ELF-1 (cell line): ENCODE measurements around the gene QSOX1.
A peak's percentile ranks its signal among the peaks of the same experiment; 100 is the strongest.
"Not testable (repeated sequence)": the region's sequence is repeated elsewhere in the genome, so short reads cannot be mapped to it uniquely, and the experiment has no call there.

Source experiments
- DNase-seq: peaks from one replicate; pipeline ENCODE4 v3.0.0-alpha.2; 2016; ENCODE audit warnings: low read depth, low spot score

Gene QSOX1

GRCh38 chr1:180154325-180155181 is at the start of gene QSOX1:
Gene QSOX1, plus strand, starts transcription at chr1:180154869. Its CDS starts 39 bp downstream, at chr1:180154908.
- DNase-seq, result peak; percentile 85

GRCh38 chr1:180112091-180112490 is 42.6 kb upstream of the QSOX1 start:
- DNase-seq, result no peak

- DNase-seq, result no peak
Measured at GRCh38 chr1:180112984-180113647, 41.6 kb upstream of the QSOX1 start.

GRCh38 chr1:180114396-180114945 is 40.2 kb upstream of the QSOX1 start:
- no peak for DNase-seq

GRCh38 chr1:180116964-180117763 is 37.5 kb upstream of the QSOX1 start:
- peak; percentile 39 for DNase-seq

GRCh38 chr1:180117764-180118116 is 36.9 kb upstream of the QSOX1 start:
- DNase-seq, result peak; percentile 11

- no peak for DNase-seq
Measured at GRCh38 chr1:180119837-180120236, 34.8 kb upstream of the QSOX1 start.

- DNase-seq, result no peak
Measured at GRCh38 chr1:180123463-180123936, 31.2 kb upstream of the QSOX1 start.

GRCh38 chr1:180130651-180131050 is 24.0 kb upstream of the QSOX1 start:
- no peak for DNase-seq

GRCh38 chr1:180131510-180131909 is 23.2 kb upstream of the QSOX1 start:
- no peak for DNase-seq

GRCh38 chr1:180133193-180133592 is 21.5 kb upstream of the QSOX1 start:
- no peak for DNase-seq

GRCh38 chr1:180133688-180134087 is 21.0 kb upstream of the QSOX1 start:
- not testable (repeated sequence) for DNase-seq

GRCh38 chr1:180135535-180135934 is 19.1 kb upstream of the QSOX1 start:
- DNase-seq, result no peak

- no peak for DNase-seq
Measured at GRCh38 chr1:180136331-180136967, 18.2 kb upstream of the QSOX1 start.

GRCh38 chr1:180136968-180137356 is 17.7 kb upstream of the QSOX1 start:
- DNase-seq, result no peak

- no peak for DNase-seq
Measured at GRCh38 chr1:180137776-180138175, 16.9 kb upstream of the QSOX1 start.

- no peak for DNase-seq
Measured at GRCh38 chr1:180141381-180141934, 13.2 kb upstream of the QSOX1 start.

GRCh38 chr1:180143359-180143758 is 11.3 kb upstream of the QSOX1 start:
- no peak for DNase-seq

GRCh38 chr1:180144659-180145357 is 9.9 kb upstream of the QSOX1 start:
- no peak for DNase-seq

GRCh38 chr1:180145446-180145845 is 9.2 kb upstream of the QSOX1 start:
- no peak for DNase-seq
